Muscle of leg (tissue), 11 donors: ENCODE measurements around the gene MR1. TPM values are rescaled to one million over a fixed set of nuclear protein-coding genes. Genes with fewer than 3 reads are reported as not detected.

ENCODE experiments used
- DNase-seq: peaks from one replicate; pipeline ENCODE4 v3.0.0; 2013
- H3K27ac ChIP-seq: one replicate; pipeline ENCODE4 v1.5.1; 2013; ENCODE audit warnings: mild to moderate bottlenecking, low read length, control low read depth
- H3K27me3 ChIP-seq: one replicate; pipeline ENCODE4 v1.6.1; 2013; ENCODE audit warnings: low read length; ENCODE audit not compliant: control insufficient read depth, insufficient read depth
- H3K36me3 ChIP-seq: one replicate; pipeline ENCODE4 v1.6.1; 2013; ENCODE audit warnings: low read length; ENCODE audit not compliant: control insufficient read depth, insufficient read depth
- H3K4me1 ChIP-seq: one replicate; pipeline ENCODE4 v1.6.1; 2013; ENCODE audit warnings: low read length; ENCODE audit not compliant: control insufficient read depth, insufficient read depth
- H3K4me3 ChIP-seq: one replicate; pipeline ENCODE4 v1.5.1; 2013; ENCODE audit warnings: low read length, control low read depth
- H3K9me3 ChIP-seq: replicated peaks from 2 replicates; pipeline ENCODE4 v1.6.1; 2013; ENCODE audit warnings: low read depth, low read length; ENCODE audit not compliant: control insufficient read depth
- WGBS: methylation state at CpG from one replicate; pipeline ENCODE4 v1.1.5; 2013; ENCODE audit warnings: missing lambda C conversion rate; ENCODE audit not compliant: insufficient coverage; 5-methylcytosine and 5-hydroxymethylcytosine counted together
- polyA plus RNA-seq, 8 donors: library from polyadenylated mRNA; unstranded; fragments of 120-200 nt; gene quantifications; one replicate each; pipeline versions ENCODE4 v1.2.1 to v1.2.3, GENCODE V29; 2013; ENCODE audit warnings: inconsistent platforms in 1 of 8, low replicate concordance in 1 of 8; ENCODE audit not compliant: insufficient read length in 8 of 8, insufficient read depth in 1 of 8
- total RNA-seq: library from RNA; stranded (reverse); fragments of 120-200 nt; gene quantifications from one replicate; pipeline ENCODE4 v1.2.4, GENCODE V29; 2013

The MR1 gene
- total and polyA plus RNA-seq, 9 donors = 3.2 to 6.3 (median 4.1) TPM

DNA sequence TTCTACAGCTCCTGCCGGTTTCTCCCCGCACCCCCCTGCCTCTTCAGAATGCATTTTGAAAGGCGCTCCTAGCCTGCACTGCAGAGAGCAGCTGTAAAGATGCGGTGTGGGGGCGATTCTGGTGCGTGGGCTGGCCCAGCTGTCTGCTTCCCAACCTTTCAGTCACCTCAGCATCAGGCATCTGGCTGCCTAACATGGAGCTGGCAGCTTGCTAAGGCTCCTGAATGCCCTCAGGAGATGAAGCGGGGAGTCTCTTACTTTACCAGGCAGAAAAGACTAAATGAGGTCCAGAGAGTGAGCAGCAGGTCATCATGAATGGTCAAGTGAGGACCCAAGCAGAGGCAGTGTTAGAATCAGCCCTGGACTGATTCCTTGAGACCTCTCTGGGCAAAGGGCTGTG is 63.5 kb downstream of the MR1 start:
- Histone ChIP-seq H3K27me3 (no peaks in the 10 kb centered on the region), H3K4me3 (no peak overlapping the region), H3K9me3 (no peaks in the 10 kb centered on the region), H3K4me1 (peaks cover 54% of the 10 kb centered on the region), H3K36me3 (no peaks in the 10 kb centered on the region), H3K27ac (no peak overlapping the region)
- peak; percentile 45 for DNase-seq
- WGBS = 48% methylated on average over 3 of the region's 7 CpGs

DNA sequence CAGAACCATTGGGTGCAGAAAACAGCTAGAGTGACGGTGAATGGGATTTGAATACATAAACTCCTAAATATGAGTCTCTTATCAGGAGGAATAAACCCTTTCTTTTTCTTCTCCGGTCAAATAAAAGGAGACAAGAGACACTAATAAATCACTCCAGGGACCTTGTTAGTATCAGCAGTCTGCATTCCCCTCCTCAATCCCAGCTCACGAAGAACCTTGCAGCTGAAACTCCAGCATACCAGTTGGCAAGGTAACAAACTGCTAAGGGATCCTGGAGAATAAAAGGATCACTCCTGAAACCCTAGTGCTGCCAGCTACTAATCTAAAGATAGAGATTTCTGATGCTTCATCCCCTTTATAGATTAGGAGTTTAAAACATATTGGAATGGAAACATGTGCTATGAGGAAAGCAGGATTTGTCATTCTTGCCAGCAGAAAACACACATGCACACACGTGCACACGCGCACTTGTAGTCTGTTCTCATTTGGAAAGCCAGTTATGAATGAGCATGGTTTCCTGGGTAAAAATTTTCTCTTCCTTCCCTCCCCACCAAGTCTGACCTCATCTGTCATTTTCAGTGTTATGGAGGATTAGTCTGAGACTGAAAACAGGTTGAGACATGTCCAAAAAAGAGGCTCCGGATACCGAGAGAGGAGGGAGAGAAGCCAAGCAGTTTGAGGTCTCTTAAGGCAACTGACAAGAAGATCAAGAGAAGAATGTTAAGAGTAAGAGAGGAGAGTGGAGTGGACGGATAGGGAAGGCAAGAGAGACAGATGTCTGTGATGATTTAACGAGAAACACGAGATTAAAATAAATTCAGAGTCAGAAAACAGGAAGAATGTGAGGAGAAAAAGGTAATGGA is 65.6 kb downstream of the MR1 start:
- Histone ChIP-seq H3K27me3 (no peaks in the 10 kb centered on the region), H3K36me3 (no peaks in the 10 kb centered on the region), H3K4me1 (peaks cover 67% of the 10 kb centered on the region), H3K9me3 (no peaks in the 10 kb centered on the region), H3K27ac (no peak overlapping the region), H3K4me3 (no peak overlapping the region)
- 2% methylated on average over 5 of the region's 11 CpGs for WGBS
- peak; percentile 64 for DNase-seq

DNA sequence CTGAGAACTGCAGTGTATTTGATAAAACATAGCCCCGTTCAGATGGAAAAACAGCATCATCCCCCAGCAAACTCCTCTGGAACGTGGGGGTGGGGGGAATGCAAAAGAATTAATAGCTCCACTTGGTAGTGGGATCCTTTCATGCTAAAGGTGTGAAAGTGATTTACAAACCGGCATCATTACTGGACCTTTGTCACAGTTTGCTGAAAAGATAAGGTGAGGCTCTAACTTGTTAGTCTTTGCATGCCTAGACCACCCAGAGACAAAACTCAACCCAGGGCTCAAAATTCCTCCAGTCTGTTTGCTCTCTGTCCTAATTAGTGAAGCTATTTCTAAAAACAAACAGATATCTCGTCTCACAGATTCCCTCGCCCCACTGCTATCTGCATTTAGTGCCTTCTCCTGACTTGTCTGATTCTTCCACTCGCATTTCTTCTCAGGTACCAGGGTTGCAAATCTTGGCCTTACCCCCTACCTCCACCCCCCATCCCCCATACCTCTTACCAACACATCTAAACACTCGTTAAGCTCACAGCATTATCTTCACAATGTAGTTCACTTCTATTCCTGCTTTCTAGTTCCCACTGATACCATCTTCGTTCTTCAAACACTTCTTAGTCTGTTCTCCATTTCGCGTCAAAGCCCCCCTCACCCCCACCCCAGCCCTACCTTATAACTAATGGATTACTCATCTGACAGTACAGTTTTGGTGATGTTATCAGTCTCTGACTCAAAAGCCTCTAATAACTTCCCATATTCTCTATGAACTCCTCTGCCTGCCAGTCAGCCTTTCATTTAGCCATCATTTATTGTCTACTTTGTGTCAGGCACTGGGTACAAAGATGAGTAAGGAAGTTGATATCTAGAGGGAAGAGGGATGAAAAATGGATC is 66.5 kb downstream of the MR1 start:
- Histone ChIP-seq H3K4me1 (peaks cover 61% of the 10 kb centered on the region), H3K9me3 (no peaks in the 10 kb centered on the region), H3K4me3 (no peak overlapping the region), H3K36me3 (no peaks in the 10 kb centered on the region), H3K27ac (no peak overlapping the region), H3K27me3 (no peaks in the 10 kb centered on the region)
- 74% methylated on average over 5 of the region's 10 CpGs for WGBS
- no peak for DNase-seq

DNA sequence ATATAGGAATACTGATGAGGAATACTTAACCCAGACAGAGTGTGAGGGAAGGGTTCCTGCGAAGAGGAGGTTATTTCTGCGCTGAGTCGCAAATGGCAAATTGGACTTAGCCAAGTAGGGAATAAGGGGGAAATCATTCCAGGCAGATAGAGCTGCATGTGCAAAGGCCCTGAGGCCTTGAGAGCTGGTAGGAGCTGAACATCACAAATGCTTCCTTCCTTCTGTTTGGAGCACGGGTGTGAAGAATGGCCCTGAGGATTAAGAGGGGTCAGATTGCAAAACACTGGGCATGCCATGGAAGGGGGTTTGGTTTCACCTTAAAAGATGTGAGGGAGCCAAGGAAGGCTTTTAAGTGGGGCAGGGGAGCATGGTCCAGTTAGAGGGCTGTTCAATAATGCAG is 67.2 kb downstream of the MR1 start:
- Histone ChIP-seq H3K36me3 (no peaks in the 10 kb centered on the region), H3K9me3 (no peaks in the 10 kb centered on the region), H3K27ac (no peak overlapping the region), H3K27me3 (no peaks in the 10 kb centered on the region), H3K4me3 (no peak overlapping the region), H3K4me1 (peaks cover 58% of the 10 kb centered on the region)
- no peak for DNase-seq
- 74% methylated on average over 3 of the region's 4 CpGs for WGBS

DNA sequence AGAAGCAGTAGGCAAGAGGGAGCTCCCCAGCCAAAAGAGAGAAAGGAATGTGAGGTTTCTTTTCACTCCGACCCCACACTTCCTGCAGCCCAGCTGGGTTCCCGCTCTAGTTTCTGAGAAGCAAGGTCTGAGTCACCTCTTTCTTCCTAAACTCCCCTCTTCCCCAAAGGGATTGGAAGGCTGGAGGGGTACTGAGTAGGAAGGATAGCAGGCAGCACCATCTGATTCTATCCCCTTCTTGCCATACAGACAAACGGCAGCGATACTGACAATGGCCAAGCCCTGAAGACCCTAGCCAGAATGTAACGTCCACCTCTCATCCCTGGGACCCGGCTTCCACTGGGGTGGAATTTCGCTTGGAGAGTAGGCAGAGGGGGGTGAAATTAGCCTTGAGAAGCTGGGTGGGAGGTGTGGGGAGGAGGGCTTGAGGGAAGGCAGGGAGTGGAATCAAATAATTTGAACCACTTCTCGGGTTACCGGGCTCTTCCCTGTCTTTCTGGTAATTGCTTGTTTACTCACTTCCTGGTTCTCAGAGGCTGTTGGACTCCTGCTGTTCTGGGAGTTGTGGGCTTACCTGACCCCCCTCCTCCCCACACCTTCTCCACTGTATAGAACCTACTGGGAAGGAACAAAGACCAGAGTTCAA is 67.9 kb downstream of the MR1 start:
- Histone ChIP-seq H3K27ac (no peak overlapping the region), H3K36me3 (no peaks in the 10 kb centered on the region), H3K4me1 (peaks cover 50% of the 10 kb centered on the region), H3K9me3 (no peaks in the 10 kb centered on the region), H3K4me3 (no peak overlapping the region), H3K27me3 (no peaks in the 10 kb centered on the region)
- DNase-seq = peak; percentile 50
- WGBS = 0% methylated on average over 1 of the region's 9 CpGs

DNA sequence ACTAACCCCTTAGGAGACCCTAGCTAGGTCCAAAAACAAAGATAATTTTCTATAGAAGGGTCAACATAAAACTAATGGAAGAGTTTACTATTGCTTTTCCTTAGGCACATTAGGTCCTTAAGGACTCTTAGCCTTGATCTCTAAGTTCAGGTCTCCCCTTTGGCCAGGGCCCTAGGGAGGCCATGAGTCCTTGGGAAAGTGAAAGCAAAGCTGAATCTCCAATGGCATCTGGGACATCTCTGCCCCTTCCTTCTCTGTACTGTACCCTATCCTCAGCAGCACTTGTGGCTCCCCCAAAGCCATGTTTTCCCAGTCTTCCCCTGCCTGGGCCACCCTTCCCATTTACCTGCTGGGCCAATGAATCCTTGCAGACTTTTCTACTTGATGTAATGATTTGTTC is 69.1 kb downstream of the MR1 start:
- no peak for DNase-seq
- Histone ChIP-seq H3K27me3 (no peaks in the 10 kb centered on the region), H3K4me3 (no peak overlapping the region), H3K9me3 (no peaks in the 10 kb centered on the region), H3K27ac (no peak overlapping the region), H3K36me3 (no peaks in the 10 kb centered on the region), H3K4me1 (peaks cover 43% of the 10 kb centered on the region)

DNA sequence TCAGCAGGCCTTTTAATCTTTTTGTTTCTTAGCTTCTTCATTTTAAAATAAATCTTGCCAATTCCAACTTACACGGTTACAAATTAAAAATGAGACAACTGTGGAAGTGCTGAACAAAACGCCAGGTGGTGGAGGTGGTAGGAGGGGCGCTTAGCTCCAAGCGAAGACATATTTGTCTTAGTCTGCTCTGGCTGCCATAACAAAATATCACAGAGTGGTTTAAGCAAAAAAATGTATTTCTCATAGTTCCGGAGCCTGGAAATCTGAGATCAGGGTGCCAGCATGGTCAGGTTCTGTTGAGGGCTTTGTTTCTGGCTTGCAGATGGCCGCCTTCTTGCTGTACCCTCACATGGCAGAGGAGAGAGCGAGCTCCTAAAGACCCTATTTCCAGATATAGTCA is 69.6 kb downstream of the MR1 start:
- H3K36me3 ChIP-seq = no peaks in the 10 kb centered on the region
- H3K27ac ChIP-seq = no peak overlapping the region
- no peak for DNase-seq
- WGBS = 80% methylated on average over 1 of the region's 7 CpGs
- H3K4me3 ChIP-seq = no peak overlapping the region
- no peaks in the 10 kb centered on the region for H3K9me3 ChIP-seq
- no peaks in the 10 kb centered on the region for H3K27me3 ChIP-seq
- H3K4me1 ChIP-seq = peaks cover 43% of the 10 kb centered on the region

DNA sequence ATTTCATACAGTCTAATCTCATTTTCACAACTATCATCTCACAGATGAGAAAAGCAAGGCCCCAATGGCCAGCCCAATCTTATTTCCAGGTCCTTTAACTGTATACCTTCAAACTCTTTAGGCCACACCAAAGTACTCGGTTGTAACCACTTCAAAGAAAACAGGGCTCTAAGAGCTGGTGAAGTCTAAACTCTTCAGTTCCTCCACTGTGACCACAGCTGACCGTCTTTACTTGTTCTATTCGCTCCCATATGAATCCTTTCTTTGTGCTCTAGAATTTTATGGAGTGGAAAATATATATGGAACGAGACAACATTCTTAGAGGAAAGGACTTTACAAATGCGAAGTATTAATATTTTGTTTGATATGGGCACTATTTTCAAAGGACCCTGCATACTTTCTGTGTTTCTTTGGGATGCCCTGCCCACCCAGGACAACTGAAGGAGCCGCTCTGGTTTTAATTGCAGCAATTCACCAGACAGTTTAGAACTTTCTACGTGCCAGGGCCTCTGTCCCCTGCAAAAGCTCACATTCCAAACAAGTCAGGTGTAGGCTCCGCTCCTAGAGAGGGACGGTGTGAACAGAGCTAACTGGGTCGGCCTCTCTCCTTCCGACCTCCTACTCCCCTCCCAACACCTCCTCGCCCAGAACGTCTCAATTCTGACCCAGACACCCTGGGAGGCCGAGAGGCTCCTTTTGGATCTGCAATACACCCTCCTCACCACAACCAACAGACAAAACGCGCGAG is 70.4 kb downstream of the MR1 start:
- H3K36me3 ChIP-seq = no peaks in the 10 kb centered on the region
- no peaks in the 10 kb centered on the region for H3K9me3 ChIP-seq
- DNase-seq = no peak
- peaks cover 36% of the 10 kb centered on the region for H3K4me1 ChIP-seq
- WGBS = 5% methylated on average over 7 of the region's 17 CpGs
- H3K4me3 ChIP-seq = peak overlapping the region; percentile 90
- peak overlapping the region; percentile 89 for H3K27ac ChIP-seq
- no peaks in the 10 kb centered on the region for H3K27me3 ChIP-seq

DNA sequence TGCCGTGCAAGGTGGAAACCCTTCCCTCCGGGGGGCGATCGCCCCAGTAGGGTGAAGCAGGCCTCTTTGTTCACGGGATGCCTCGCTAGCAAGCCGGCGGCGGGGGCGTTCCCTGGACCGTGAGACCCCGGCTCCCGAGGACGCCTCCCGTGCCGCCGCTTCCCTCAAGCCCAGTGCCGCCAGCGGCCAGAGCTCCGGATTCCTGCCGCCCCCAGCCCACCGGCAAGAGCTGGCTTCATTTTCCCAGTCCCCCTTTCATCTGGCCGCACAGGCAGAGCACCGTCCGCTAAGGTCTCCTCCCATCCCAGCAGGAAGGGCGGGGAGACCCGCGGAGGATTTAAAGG is 71.0 kb downstream of the MR1 start:
- WGBS = under 1% methylated on average over 21 of the region's 28 CpGs
- no peak for DNase-seq
- no peaks in the 10 kb centered on the region for H3K36me3 ChIP-seq
- peaks cover 35% of the 10 kb centered on the region for H3K4me1 ChIP-seq
- no peaks in the 10 kb centered on the region for H3K9me3 ChIP-seq
- no peaks in the 10 kb centered on the region for H3K27me3 ChIP-seq
- peak overlapping the region; percentile 90 for H3K4me3 ChIP-seq
- H3K27ac ChIP-seq = peak overlapping the region; percentile 89
